Keratinocyte (primary cell): ENCODE results near the gene NUP133. TPM values are rescaled to one million over a fixed set of nuclear protein-coding genes. Genes with fewer than 3 reads are reported as not detected.

ENCODE experiments used
- DNase-seq: peaks from one replicate; pipeline ENCODE4 v3.0.0-alpha.2; 2011; ENCODE audit warnings: low read depth, missing footprints, low spot score
- FAIRE-seq: peaks from 2 replicates; lab custom pipeline; 2011; peaks lifted over from hg19 to GRCh38; lab: Jason Lieb, UNC
- H2AFZ ChIP-seq: 2 replicates; pipeline ENCODE4 v1.6.0; 2012; ENCODE audit warnings: low read length, control low read depth, inconsistent platforms; ENCODE audit not compliant: control insufficient read depth
- H3K27ac ChIP-seq: 2 replicates; pipeline ENCODE4 v1.5.1; 2011; ENCODE audit warnings: low read length; ENCODE audit not compliant: control insufficient read depth, insufficient read depth
- H3K27me3 ChIP-seq: 3 replicates; pipeline ENCODE4 v1.6.0; 2011; ENCODE audit warnings: low read length; ENCODE audit not compliant: control insufficient read depth, insufficient read depth; ENCODE audit errors: extremely low read depth
- H3K36me3 ChIP-seq, 2 experiments: 2 replicates in 1 of 2; 3 replicates in 1 of 2; pipeline ENCODE4 v1.5.1; 2011; ENCODE audit warnings: low read length in 2 of 2, mild to moderate bottlenecking in 1 of 2; ENCODE audit not compliant: control insufficient read depth in 2 of 2, insufficient read depth in 2 of 2; ENCODE audit errors: extremely low read depth in 1 of 2
- H3K4me1 ChIP-seq: 3 replicates; pipeline ENCODE4 v1.5.1; 2011; ENCODE audit warnings: low read length; ENCODE audit not compliant: control insufficient read depth, insufficient read depth; ENCODE audit errors: extremely low read depth
- H3K4me2 ChIP-seq: 3 replicates; pipeline ENCODE4 v1.6.0; 2011; ENCODE audit warnings: low read depth, low read length; ENCODE audit not compliant: control insufficient read depth, insufficient read depth; ENCODE audit errors: extremely low read depth
- H3K4me3 ChIP-seq, 3 experiments: fragments of 200-600 bp in 1 of 3; sonication (generic) in 1 of 3; 2 replicates in 2 of 3; 3 replicates in 1 of 3; pipeline ENCODE4 v1.5.1; 2011 to 2016; ENCODE audit warnings: low read length in 3 of 3, mild to moderate bottlenecking in 3 of 3, control low read depth in 2 of 3, inconsistent platforms in 1 of 3, low read depth in 1 of 3, mixed read lengths in 1 of 3, mixed run types in 1 of 3, moderate library complexity in 1 of 3; ENCODE audit not compliant: control insufficient read depth in 2 of 3, insufficient read depth in 2 of 3; ENCODE audit errors: extremely low read depth in 1 of 3
- H3K79me2 ChIP-seq: 2 replicates; pipeline ENCODE4 v1.6.0; 2012; ENCODE audit warnings: low read length; ENCODE audit not compliant: control insufficient read depth, insufficient read depth
- H3K9ac ChIP-seq: 3 replicates; pipeline ENCODE4 v1.6.0; 2011; ENCODE audit warnings: low read length; ENCODE audit not compliant: control insufficient read depth, insufficient read depth; ENCODE audit errors: extremely low read depth
- H3K9me1 ChIP-seq: 3 replicates; pipeline ENCODE4 v1.6.0; 2011; ENCODE audit warnings: low read length; ENCODE audit not compliant: control insufficient read depth, insufficient read depth; ENCODE audit errors: extremely low read depth
- H3K9me3 ChIP-seq: 2 replicates; pipeline ENCODE4 v1.5.1; 2012; ENCODE audit warnings: low read depth, low read length; ENCODE audit not compliant: control insufficient read depth
- H4K20me1 ChIP-seq: 3 replicates; pipeline ENCODE4 v1.6.0; 2011; ENCODE audit warnings: low read length; ENCODE audit not compliant: control insufficient read depth, insufficient read depth; ENCODE audit errors: extremely low read depth
- EZH2 ChIP-seq: IDR thresholded peaks from one replicate; pipeline ENCODE4 v1.6.1; 2012; ENCODE audit warnings: inconsistent platforms, mild to moderate bottlenecking, low read length, moderate library complexity
- dilution Hi-C: fragments of 300-500 bp; cut with MboI; formaldehyde crosslinking; loops from one replicate; pipeline ENCODE4 v1.7.0; 2020; ENCODE audit warnings: low sequenced_read_pairs; ENCODE audit not compliant: extremely low pct_ligation_motif_present
- polyA plus RNA-seq, 5 experiments: library from polyadenylated mRNA; depleted of rRNA in 3 of 5; stranded (reverse) in 3 of 5; stranded (forward) in 1 of 5; unstranded in 1 of 5; fragments of >200 nt; gene quantifications; 1 replicate in 1 of 5; 2 replicates in 3 of 5; 3 replicates in 1 of 5; pipeline versions ENCODE4 v1.2.1 to v1.2.3, GENCODE V29; 2011 to 2012; ENCODE audit warnings: missing spikeins in 2 of 5, low read depth in 1 of 5, low replicate concordance in 1 of 5
- TF ChIP-seq, protein P1 (sequence below), 3 experiments: IDR thresholded peaks in 1 of 3; conservative IDR thresholded peaks in 1 of 3; optimal IDR thresholded peaks in 1 of 3; 2 replicates in 2 of 3; 3 replicates in 1 of 3; pipeline versions ENCODE3 to v1.5.1; 2011; ENCODE audit warnings: low read length in 3 of 3, mild to moderate bottlenecking in 3 of 3, moderate library complexity in 2 of 3, control low read depth in 1 of 3, inconsistent platforms in 1 of 3; ENCODE audit not compliant: insufficient read depth in 2 of 3; ENCODE audit errors: extremely low read depth in 1 of 3

NUP133 gene
- polyA plus RNA-seq, 1 donor (not counting 4 experiments of a cell fraction or from before 2014, with no cell fraction given): 25.2 TPM

- Histone ChIP-seq H3K79me2 (no peaks in the 10 kb centered on the region), H3K27ac (no peak overlapping the region), H4K20me1 (no peaks in the 10 kb centered on the region), H3K4me3 (no peak overlapping the region), H3K9me3 (no peaks in the 10 kb centered on the region), H3K4me1 (no peaks in the 10 kb centered on the region), H3K9ac (no peak overlapping the region), H3K9me1 (no peaks in the 10 kb centered on the region), H3K27me3 (no peaks in the 10 kb centered on the region), H3K4me2 (no peak overlapping the region), H3K36me3 (peaks cover 16 to 19% of the 10 kb centered on the region in 2 experiments), H2AFZ (no peak overlapping the region)
- dilution Hi-C loops: no loop called here
- DNase-seq (no peak), FAIRE-seq (no peak)
- TF ChIP-seq, protein P1, sequence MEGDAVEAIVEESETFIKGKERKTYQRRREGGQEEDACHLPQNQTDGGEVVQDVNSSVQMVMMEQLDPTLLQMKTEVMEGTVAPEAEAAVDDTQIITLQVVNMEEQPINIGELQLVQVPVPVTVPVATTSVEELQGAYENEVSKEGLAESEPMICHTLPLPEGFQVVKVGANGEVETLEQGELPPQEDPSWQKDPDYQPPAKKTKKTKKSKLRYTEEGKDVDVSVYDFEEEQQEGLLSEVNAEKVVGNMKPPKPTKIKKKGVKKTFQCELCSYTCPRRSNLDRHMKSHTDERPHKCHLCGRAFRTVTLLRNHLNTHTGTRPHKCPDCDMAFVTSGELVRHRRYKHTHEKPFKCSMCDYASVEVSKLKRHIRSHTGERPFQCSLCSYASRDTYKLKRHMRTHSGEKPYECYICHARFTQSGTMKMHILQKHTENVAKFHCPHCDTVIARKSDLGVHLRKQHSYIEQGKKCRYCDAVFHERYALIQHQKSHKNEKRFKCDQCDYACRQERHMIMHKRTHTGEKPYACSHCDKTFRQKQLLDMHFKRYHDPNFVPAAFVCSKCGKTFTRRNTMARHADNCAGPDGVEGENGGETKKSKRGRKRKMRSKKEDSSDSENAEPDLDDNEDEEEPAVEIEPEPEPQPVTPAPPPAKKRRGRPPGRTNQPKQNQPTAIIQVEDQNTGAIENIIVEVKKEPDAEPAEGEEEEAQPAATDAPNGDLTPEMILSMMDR (optimal IDR thresholded peaks at IDR 0.05 in 1 of 3, IDR thresholded peaks at IDR 0.05 in 1 of 3, conservative IDR thresholded peaks at IDR 0.05 in 1 of 3; ENCODE audit: extremely low read depth in 1 of 3, insufficient read depth in 2 of 3, low read length in 3 of 3): no peak
- no peak for TF ChIP-seq EZH2
Measured at GRCh38 chr1:229461032-229461668, 47.0 kb downstream of the NUP133 start.

GRCh38 chr1:229459815-229460214 is 48.3 kb downstream of the NUP133 start:
- Histone ChIP-seq H2AFZ (no peak overlapping the region), H3K36me3 (peaks cover 16 to 19% of the 10 kb centered on the region in 2 experiments), H3K9ac (no peak overlapping the region), H3K4me2 (no peak overlapping the region), H3K4me3 (no peak overlapping the region), H3K9me3 (no peaks in the 10 kb centered on the region), H4K20me1 (no peaks in the 10 kb centered on the region), H3K9me1 (no peaks in the 10 kb centered on the region), H3K4me1 (no peaks in the 10 kb centered on the region), H3K79me2 (no peaks in the 10 kb centered on the region), H3K27ac (no peak overlapping the region), H3K27me3 (no peaks in the 10 kb centered on the region)
- TF ChIP-seq EZH2: no peak
- TF ChIP-seq, protein P1 (optimal IDR thresholded peaks at IDR 0.05 in 1 of 3, IDR thresholded peaks at IDR 0.05 in 1 of 3, conservative IDR thresholded peaks at IDR 0.05 in 1 of 3; ENCODE audit: extremely low read depth in 1 of 3, insufficient read depth in 2 of 3, low read length in 3 of 3): no peak
- DNase-seq: no peak
- no peak for FAIRE-seq
- dilution Hi-C loops: no loop called here
